NK-92 (cell line): ENCODE data around the gene P2RX4.
"Not testable (repeated sequence)": the region's sequence is repeated elsewhere in the genome, so short reads cannot be mapped to it uniquely, and the experiment has no call there.

Source experiments
- DNase-seq: peaks from one replicate; lab custom pipeline; 2025; ENCODE audit not compliant: unreplicated experiment; lab: John Stamatoyannopoulos, UW

P2RX4 gene

DNA sequence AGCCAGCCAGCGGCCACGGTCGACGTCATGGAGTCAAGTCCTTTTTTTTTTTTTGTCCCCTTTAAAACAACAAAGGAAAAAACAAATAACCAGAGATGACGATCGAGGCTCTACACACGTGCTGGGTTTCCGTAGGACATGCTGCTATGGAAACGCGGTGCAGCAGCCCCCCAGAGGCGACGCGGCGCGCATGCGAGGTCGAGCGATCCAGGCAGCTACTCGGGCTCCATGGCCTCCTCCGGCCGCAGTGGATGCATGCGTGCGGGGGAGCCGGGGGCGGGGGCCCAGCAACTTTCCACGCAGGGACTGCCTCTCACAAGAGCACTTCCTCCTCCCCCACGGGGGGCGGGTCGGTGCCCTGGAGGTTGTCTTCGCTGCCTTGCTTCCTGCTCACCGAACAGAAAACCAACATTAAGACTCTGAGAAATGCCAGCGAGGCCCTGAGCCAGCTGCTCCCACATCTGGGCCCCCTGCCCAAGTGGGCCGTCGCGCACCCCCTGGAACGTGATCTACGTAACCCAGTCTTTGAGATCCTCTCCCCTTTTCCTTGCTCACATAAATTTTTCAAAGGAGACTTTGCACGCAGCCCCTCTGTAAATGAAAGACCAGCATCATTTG, 30.7 kb downstream of the P2RX4 start:
- peak; percentile 46 for DNase-seq

DNA sequence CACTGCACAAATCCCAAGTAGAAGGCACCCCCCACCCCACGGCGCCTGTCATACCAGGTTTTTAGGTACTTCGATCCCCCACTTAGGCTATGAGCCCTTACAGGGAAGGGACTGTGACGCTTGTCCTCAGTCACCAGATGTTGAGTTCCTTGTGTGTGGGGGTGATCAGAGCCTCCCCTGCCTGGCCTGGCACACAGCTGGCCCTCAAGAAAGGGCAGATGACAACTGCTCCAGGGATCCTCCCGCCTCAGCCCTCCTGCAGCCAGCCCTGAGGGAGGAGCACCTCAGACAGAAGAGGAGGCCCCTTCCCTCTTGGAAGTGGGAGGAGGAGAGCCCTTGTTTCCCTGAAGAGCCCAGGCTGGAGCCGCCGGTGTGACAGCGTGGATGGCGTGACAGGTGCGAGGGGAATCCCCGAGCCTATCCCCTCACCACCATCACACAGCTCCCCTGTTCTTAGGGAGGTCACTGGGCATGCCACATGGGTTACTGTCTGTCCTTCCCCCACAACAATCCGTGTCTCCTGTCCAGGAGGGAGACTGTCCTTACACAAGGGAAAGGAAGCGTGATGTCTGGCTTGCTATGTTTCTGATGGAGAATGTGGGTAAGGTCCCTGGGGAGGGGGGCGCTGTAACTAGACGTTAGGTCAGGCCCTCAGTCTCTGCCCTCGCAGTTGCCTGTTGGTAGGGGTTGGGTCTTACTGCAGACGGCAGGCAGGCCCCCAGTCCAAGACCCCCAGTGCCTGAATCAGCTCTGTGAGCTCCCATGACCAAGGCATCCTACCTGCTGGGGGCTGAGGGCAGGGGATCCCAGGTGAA, 31.4 kb downstream of the P2RX4 start:
- no peak for DNase-seq

GRCh38 chr12:121245031-121245430, 35.1 kb downstream of the P2RX4 start:
- DNase-seq, result no peak

DNA sequence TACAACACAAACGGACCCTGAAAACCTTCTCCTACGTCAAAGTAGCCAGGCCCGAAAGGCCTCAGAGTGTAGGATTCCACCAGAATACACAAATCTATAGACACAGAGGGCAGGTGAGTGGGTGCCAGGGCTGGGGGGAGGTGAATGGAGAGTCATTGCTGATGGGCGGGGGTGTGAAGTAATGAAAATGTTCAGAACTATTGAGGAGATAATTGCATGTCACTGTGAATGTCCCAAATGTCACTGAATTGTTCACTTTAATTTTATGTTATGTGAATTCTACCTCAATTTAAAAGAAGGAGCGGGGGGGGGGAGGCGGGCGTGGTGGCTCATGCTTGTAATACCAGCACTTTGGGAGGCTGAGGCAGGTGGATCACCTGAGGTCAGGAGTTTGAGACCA, 36.0 kb downstream of the P2RX4 start:
- no peak for DNase-seq

DNA sequence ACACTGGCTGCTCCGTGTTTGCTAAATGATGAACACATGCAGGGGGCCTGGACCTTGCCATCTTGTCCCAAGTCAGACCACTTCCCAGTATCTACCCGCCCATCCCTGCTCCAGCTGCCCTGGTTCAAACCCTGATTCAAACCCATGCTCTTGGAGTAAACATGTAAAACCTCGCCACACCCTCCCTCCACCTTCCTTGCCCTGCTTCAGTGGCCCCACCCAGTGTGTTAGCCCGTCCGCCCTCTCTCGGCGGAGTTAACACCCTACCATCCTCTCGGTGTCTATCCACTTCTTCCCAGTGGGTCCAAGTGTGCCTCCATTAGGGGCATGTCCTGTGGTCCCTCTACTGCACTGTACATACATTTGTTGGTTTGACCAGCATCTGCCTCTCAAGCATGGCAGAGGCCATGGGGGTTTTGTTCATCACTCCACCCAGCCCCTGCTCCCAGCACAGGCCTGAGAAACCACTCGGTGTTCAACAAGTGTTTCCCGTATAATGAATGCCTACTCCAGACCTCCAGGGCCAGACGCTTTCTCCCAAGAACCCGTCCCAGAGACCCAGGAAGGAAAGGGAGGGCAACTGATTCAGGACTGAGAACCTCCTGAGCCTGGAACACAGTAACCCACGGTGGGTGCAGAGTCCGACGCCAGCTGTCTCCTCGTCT, 37.1 kb downstream of the P2RX4 start:
- no peak for DNase-seq

DNA sequence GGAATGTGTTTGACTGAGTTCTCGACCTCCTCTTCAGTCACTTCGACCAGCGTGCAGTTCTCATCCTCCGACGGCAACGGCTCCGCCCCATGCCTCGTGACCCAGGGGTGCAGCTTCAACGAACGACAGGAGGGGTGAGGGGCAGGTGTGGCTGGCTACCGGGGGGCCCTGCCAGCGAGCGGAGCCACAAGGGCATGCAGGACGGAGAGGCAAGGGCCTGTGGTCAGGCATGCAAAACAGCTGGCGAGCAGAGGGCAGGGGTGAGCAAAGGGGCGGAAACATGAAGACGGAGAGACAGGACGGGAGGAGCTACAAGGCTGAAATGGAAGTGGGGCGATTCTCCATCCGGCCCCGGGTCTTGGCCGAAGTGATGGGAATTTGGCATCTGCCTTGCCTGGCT, 38.7 kb downstream of the P2RX4 start:
- no peak for DNase-seq

- DNase-seq, result no peak
These were observed 40.4 kb downstream of the P2RX4 start for GRCh38 chr12:121250359-121250758.

- no peak for DNase-seq
These were observed 41.9 kb downstream of the P2RX4 start for GRCh38 chr12:121251838-121252237.

- no peak for DNase-seq
These were observed 42.9 kb downstream of the P2RX4 start for GRCh38 chr12:121252712-121253345.

DNA sequence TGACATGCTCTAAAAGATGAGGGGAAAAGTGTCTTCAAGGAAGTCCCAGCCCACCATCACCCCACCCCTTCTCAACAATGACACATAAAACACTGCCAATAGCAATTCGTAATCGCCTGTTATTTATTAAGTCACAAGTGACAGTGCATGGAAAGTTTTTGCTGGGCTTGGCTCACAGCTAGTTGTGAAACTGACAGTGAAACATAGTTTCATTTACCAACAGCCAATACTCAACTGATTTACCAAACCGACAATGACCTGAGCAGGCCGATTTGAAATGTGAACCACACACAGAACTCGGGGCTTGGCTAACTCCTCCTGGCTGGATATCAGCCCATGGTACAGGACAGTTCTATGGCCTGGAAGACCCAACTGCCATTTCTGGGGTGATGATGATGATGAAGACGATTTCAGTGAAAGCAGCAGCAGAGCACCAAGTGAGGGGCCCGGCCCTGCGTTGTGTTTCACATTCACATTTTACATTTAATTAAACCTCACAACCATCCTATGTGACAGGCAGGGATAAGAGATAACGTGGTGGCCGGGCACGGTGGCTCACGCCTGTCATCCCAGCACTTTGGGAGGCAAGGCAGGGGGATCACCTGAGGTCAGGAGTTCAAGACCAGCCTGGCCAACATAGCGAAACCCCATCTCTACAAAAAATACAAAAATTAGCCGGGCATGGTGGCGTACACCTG, 43.9 kb downstream of the P2RX4 start:
- no peak for DNase-seq

DNA sequence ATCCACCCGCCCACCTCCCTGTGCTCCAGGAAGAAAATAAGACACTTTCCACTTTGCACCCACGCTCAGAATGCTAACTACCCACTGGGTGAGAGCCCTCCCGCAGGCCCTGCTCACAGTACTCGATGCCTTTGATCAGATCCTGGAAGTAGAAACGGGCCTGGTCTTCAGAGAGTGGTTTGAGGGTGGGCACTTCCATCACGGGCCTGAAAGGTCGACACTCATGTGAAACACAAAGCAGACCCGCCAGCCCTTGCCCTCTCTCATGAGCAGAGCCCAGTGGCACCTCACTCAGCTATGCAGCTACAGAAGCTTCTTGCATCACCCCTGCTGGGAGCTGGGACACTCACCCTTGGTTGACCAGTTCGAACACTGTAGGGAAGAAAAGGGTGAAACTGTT, 45.5 kb downstream of the P2RX4 start:
- no peak for DNase-seq

GRCh38 chr12:121257704-121258449, 47.9 kb downstream of the P2RX4 start:
- DNase-seq, result not testable (repeated sequence)

- no peak for DNase-seq
These were observed 49.1 kb downstream of the P2RX4 start for GRCh38 chr12:121259074-121259473.

- DNase-seq, result no peak
These were observed 50.2 kb downstream of the P2RX4 start for GRCh38 chr12:121260091-121260490.

DNA sequence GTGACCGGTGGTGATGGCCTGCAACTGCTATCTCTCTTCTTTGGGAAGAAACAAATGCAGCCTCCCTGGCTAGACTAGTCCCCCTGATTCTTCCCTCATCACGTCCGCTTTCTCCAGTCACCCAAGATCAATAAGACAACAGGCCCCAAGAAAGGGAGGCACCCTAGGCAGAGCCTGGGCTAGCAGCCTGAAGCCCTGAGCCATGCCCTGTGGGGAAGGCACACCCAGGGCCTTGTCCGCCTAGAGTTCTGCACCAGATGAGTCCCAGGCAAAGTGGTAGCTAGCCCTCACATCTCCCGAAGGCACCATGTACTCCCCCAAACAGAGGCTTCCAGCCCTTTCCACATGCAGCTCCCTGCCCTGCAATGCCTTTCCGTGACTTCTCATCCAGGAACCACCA, 51.5 kb downstream of the P2RX4 start:
- no peak for DNase-seq

DNA sequence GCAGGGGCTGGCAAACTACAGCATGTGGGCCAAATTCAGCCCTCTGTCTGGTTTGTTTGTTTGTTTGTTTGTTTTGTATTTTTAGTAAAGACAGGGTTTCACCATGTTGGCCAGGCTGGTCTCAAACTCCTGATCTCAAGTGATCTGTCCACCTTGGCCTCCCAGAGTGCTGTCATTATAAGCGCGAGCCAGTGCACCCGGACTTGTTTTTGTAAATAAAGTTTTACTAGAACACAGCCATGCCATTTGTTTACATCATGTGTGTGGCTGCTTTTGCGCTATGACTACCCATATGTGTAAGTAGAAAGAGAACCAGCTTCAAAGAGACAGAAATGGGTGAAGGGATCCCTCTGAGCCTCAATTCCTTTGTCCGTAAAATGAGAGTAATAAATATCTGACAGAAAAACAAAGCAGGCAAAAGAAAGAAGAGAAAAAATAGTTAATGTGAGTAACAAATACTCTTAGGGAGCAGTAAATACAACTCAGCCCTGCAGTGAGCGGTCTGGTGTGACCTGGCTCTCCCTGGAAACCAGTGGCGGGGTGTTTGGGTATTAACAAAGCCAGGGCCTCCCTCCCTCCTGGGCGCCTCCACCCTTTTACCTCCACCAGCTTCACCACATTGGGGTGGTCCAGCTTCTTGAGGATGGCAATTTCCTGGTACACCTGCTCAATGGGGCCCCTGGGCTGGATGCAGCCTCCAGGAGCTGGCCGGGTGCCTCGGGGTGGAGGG, 53.4 kb downstream of the P2RX4 start:
- no peak for DNase-seq

DNA sequence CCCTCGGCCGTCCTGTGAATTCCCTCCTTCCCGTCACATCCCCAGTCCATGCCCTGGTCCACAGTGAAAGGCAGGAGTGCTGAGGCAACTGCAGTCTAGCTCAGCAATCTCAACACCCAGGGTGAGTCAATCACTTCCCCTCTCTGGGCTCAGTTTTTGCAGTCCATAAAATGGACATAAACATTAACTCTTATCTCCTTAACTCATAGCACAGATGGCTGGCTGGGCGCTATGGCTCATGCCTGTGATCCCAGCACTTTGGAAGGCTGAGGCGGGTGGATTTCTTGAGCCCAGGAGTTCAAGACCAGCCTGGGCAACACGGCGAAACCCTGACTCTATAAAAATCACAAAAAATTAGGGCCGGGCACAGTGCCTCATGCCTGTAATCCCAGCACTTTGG, 54.2 kb downstream of the P2RX4 start:
- no peak for DNase-seq

DNA sequence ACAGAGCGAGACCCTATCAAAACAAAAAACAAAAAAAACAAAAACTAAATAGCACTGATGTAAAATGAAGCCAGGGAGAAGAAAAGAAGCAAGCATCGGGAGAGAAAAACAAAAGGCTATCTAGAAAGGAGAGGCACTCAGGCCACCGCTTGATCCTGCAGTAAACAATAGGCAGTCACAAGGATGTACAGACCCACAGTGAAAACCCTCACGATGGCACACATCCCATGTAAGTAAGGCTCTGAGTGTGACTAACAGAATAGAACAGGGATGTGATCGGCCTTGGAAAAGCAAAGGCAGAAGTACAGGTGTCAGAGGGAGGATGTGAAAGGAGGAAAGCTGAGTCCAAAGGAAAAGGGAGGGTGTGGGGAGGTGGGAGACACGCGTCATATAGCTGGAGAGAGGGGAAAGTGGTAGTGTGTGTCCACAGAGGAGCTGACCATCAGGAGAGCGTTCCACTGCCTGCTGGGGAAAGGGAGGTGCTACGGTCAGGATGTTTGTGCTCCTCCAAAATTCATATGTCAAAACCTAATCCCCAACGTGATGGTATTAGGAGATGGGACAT, 55.1 kb downstream of the P2RX4 start:
- no peak for DNase-seq

GRCh38 chr12:121267822-121268221, 57.9 kb downstream of the P2RX4 start:
- DNase-seq, result no peak
